Naive thymus-derived CD4-positive, alpha-beta T cell (primary cell): ENCODE data around the gene TMEM178B. TPM values are rescaled to one million over a fixed set of nuclear protein-coding genes. Genes with fewer than 3 reads are reported as not detected.

Experiments used
- ATAC-seq: fragments of 150-1000 bp; cut with Tn5 transposase; 2 replicates; pipeline ENCODE4 v1.10.0; 2021; ENCODE audit warnings: mild to moderate bottlenecking, moderate library complexity
- CTCF ChIA-PET: fragments of 350-600 bp; sonication (Branson Sonifier 250); formaldehyde crosslinking; loops from one replicate; lab custom pipeline; 2021; ENCODE audit warnings: antibody characterized with exemption; lab: Charles Lee
- POLR2A ChIA-PET: fragments of 350-600 bp; sonication (Branson Sonifier 250); formaldehyde crosslinking; loops from one replicate; lab custom pipeline; 2021; ENCODE audit warnings: antibody characterized with exemption, inconsistent platforms; lab: Charles Lee
- DNase-seq, 9 donors: peaks; one replicate each; pipeline versions ENCODE4 v3.0.0 to v3.0.0-alpha.2; 2020 to 2022; ENCODE audit warnings: mixed read lengths in 1 of 9
- H3K27ac ChIP-seq: one replicate; pipeline ENCODE4 v1.7.0; 2013; ENCODE audit warnings: mild to moderate bottlenecking, low read depth, low read length, moderate library complexity
- H3K27me3 ChIP-seq, 2 donors: one replicate each; pipeline ENCODE4 v1.7.0; 2013; ENCODE audit warnings: low read length in 2 of 2, mild to moderate bottlenecking in 2 of 2, moderate library complexity in 2 of 2; ENCODE audit not compliant: control insufficient read depth in 2 of 2, insufficient read depth in 2 of 2
- H3K36me3 ChIP-seq, 3 experiments: 1 replicate in 2 of 3; 2 replicates in 1 of 3; pipeline ENCODE4 v1.7.0; 2013; ENCODE audit warnings: low read length in 3 of 3, mild to moderate bottlenecking in 3 of 3, moderate library complexity in 1 of 3; ENCODE audit not compliant: insufficient read depth in 3 of 3, control insufficient read depth in 2 of 3
- H3K4me1 ChIP-seq, 2 donors: one replicate each; pipeline ENCODE4 v1.7.0; 2013; ENCODE audit warnings: low read length in 2 of 2, mild to moderate bottlenecking in 2 of 2, moderate library complexity in 1 of 2; ENCODE audit not compliant: control insufficient read depth in 2 of 2, insufficient read depth in 2 of 2
- H3K4me3 ChIP-seq: 2 replicates; pipeline ENCODE4 v1.7.0; 2013; ENCODE audit warnings: mild to moderate bottlenecking, low read length
- H3K9me3 ChIP-seq, 3 experiments: 1 replicate in 2 of 3; 2 replicates in 1 of 3; pipeline ENCODE4 v1.7.0; 2013; ENCODE audit warnings: low read length in 3 of 3; ENCODE audit not compliant: control insufficient read depth in 2 of 3
- H3K27ac Mint-ChIP-seq, 9 donors: one replicate each; pipeline ENCODE4 v1.8.0; 2020 to 2022; ENCODE audit warnings: mixed read lengths in 9 of 9, mild to moderate bottlenecking in 8 of 9, moderate library complexity in 5 of 9, inconsistent platforms in 2 of 9
- H3K27me3 Mint-ChIP-seq, 5 donors: one replicate each; pipeline ENCODE4 v1.8.0; 2021 to 2022; ENCODE audit warnings: mixed read lengths in 5 of 5, mild to moderate bottlenecking in 1 of 5
- H3K36me3 Mint-ChIP-seq, 5 donors: one replicate each; pipeline ENCODE4 v1.8.0; 2020 to 2022; ENCODE audit warnings: mixed read lengths in 5 of 5, mild to moderate bottlenecking in 3 of 5, inconsistent platforms in 1 of 5
- H3K4me1 Mint-ChIP-seq, 7 donors: one replicate each; pipeline ENCODE4 v1.8.0; 2020 to 2022; ENCODE audit warnings: mixed read lengths in 7 of 7, mild to moderate bottlenecking in 3 of 7, inconsistent platforms in 1 of 7
- H3K4me3 Mint-ChIP-seq, 10 donors: one replicate each; pipeline ENCODE4 v1.8.0; 2020 to 2022; ENCODE audit warnings: mild to moderate bottlenecking in 10 of 10, mixed read lengths in 10 of 10, moderate library complexity in 6 of 10, inconsistent platforms in 2 of 10
- H3K9me3 Mint-ChIP-seq, 11 donors: one replicate each; pipeline ENCODE4 v1.8.0; 2020 to 2022; ENCODE audit warnings: mixed read lengths in 11 of 11, mild to moderate bottlenecking in 4 of 11, inconsistent platforms in 1 of 11, moderate library complexity in 1 of 11
- intact Hi-C, 2 donors: fragments of 100-400 bp; cut with micrococcal nuclease; formaldehyde crosslinking; loops; one replicate each; pipeline ENCODE4 v1.15.1; 2023
- polyA plus RNA-seq, 2 donors: library from polyadenylated mRNA; unstranded; fragments of 300-500 nt; fragmentation: Illumina TruSeq; gene quantifications; one replicate each; pipeline ENCODE4 v1.2.3, GENCODE V29; 2021
- total RNA-seq, 6 experiments: library from RNA in 5 of 6; stranded (reverse) in 5 of 6; gene quantifications; 1 replicate in 5 of 6; 2 replicates in 1 of 6; pipeline ENCODE4 v1.2.3 and lab custom pipeline; 2021 to 2026

Gene TMEM178B
- total and polyA plus RNA-seq, 7 experiments from 2014 or later = 0.05 to 3.0 (median 0.10) TPM; not detected in 4

DNA sequence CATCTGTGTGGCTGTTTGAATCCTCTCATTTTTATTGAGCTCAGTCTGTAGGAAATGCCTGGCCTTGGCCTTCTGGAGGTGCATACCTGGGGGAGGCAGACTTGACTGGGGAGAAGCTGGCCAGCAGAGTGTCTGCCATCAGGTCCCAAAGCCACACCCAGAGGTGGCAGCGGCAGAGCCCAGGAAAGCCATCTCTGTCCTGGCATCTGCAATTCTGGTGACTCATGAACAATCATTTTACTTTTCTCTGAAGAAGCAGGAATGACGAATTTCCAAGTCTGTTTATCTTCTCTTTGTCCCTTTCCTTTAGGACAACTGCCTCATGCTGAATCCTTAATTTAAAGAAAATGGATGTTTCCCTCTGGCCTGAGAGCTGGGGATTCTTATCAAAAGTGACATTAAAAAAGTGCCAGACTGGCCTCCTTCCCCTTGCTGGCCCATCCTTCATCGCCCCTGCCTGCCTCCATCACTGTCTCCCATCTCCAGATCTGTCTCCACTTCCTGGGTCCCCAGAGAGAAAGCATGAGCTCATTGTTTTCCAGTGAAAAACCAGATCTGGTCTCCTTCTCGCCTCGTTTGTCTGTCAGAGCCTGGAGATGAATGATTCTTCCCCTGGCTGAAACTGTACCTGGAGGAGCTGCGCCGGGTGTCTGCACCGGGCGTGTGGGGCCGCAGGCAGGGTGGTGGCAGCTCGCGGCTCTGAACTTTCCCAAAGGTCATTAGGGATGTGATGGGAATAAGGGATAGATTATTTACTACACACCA, 124.5 kb downstream of the TMEM178B start:
- POLR2A ChIA-PET = interaction anchor here (0.6 kb wide), 1 partner anchor 97 kb away, joined by 3 read pairs; no protein-coding TSS in a partner anchor
- Histone ChIP-seq H3K27me3 (no peaks in the 10 kb centered on the region), H3K4me3 (no peak overlapping the region), H3K4me1 (no peaks in the 10 kb centered on the region), H3K36me3 (no peaks in the 10 kb centered on the region), H3K27ac (no peak overlapping the region), H3K9me3 (no peaks in the 10 kb centered on the region)
- peaks cover 16 to 48% (median 18%) of the 10 kb centered on the region in 5 donors for H3K27me3 Mint-ChIP-seq
- intact Hi-C loops = no loop called here
- ATAC-seq (no peak), DNase-seq (no peak)
- H3K27ac Mint-ChIP-seq = no peak overlapping the region
- no peaks in the 10 kb centered on the region for H3K4me1 Mint-ChIP-seq
- CTCF ChIA-PET = no interaction called here
- H3K4me3 Mint-ChIP-seq = no peak overlapping the region
- peaks cover 0 to 4% (median 0%) of the 10 kb centered on the region in 11 donors for H3K9me3 Mint-ChIP-seq
- no peaks in the 10 kb centered on the region for H3K36me3 Mint-ChIP-seq

GRCh38 chr7:141200191-141201108, 126.6 kb downstream of the TMEM178B start:
- Mint-ChIP-seq H3K4me3 (no peak overlapping the region), H3K36me3 (no peaks in the 10 kb centered on the region), H3K9me3 (peaks cover 0 to 2% (median 0%) of the 10 kb centered on the region in 11 donors), H3K27me3 (peaks cover 17 to 53% (median 18%) of the 10 kb centered on the region in 5 donors), H3K4me1 (no peaks in the 10 kb centered on the region), H3K27ac (no peak overlapping the region)
- Histone ChIP-seq H3K9me3 (no peaks in the 10 kb centered on the region), H3K4me1 (no peaks in the 10 kb centered on the region), H3K4me3 (no peak overlapping the region), H3K36me3 (no peaks in the 10 kb centered on the region), H3K27ac (no peak overlapping the region), H3K27me3 (no peaks in the 10 kb centered on the region)
- no peak for DNase-seq
- POLR2A ChIA-PET = no interaction called here
- intact Hi-C loops = no loop called here
- no peak for ATAC-seq
- CTCF ChIA-PET = no interaction called here

DNA sequence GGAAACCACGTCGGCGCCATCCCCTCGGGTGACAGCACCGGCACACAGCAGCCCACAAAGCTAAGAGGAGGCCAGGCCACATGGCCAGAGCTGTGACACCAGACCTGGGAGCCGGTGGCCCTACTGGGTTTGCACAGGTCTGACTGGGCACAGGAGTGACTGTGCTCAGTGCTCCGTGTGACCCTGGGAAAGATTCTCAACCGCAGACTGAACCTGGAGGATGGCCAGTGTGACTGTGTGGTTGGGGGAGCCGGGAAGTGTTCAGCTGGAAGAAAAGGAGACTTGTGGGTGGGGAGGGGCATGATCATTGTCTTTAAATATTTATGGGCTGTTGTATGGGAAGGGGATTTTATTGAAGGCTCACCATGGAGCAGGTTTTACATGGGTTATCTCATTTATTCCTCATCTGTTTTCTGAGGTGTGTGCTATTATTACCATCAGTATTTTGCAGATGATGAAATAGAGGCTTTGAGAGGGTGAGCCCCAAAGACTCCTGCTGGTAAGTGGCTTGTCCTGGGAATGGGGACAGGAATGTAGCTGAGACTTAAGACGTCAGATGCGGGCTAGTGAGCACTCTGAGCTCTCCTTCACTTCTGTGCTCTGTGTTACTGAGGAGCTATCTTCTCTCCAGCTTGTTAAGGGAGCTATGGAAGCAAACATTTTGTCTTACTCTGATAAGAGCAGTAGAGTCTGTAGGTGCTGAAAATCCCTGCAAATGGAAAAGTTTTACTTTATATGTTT, 127.5 kb downstream of the TMEM178B start:
- Histone ChIP-seq H3K27ac (no peak overlapping the region), H3K9me3 (no peaks in the 10 kb centered on the region), H3K36me3 (no peaks in the 10 kb centered on the region), H3K27me3 (no peaks in the 10 kb centered on the region), H3K4me3 (no peak overlapping the region), H3K4me1 (no peaks in the 10 kb centered on the region)
- Mint-ChIP-seq H3K27ac (no peak overlapping the region), H3K4me3 (no peak overlapping the region), H3K27me3 (peaks cover 17 to 53% (median 18%) of the 10 kb centered on the region in 5 donors), H3K9me3 (peaks cover 0 to 1% (median 0%) of the 10 kb centered on the region in 11 donors), H3K36me3 (no peaks in the 10 kb centered on the region), H3K4me1 (no peaks in the 10 kb centered on the region)
- ATAC-seq (no peak), DNase-seq (no peak)
- POLR2A ChIA-PET = no interaction called here
- CTCF ChIA-PET = no interaction called here
- intact Hi-C loops = no loop called here

GRCh38 chr7:141202535-141202934, 128.7 kb downstream of the TMEM178B start:
- Mint-ChIP-seq H3K9me3 (peaks cover 0 to 1% (median 0%) of the 10 kb centered on the region in 11 donors), H3K4me3 (no peak overlapping the region), H3K27me3 (peaks cover 17 to 48% (median 23%) of the 10 kb centered on the region in 5 donors), H3K4me1 (no peaks in the 10 kb centered on the region), H3K36me3 (no peaks in the 10 kb centered on the region), H3K27ac (no peak overlapping the region)
- DNase-seq = no peak
- ChIA-PET POLR2A (no interaction called here), CTCF (interaction anchor here (0.7 kb wide), 1 partner anchor 13 kb away, joined by 3 read pairs; no protein-coding TSS in a partner anchor)
- H3K27ac ChIP-seq = no peak overlapping the region
- H3K36me3 ChIP-seq = no peaks in the 10 kb centered on the region
- no peaks in the 10 kb centered on the region for H3K9me3 ChIP-seq
- no peaks in the 10 kb centered on the region for H3K27me3 ChIP-seq
- H3K4me1 ChIP-seq = no peaks in the 10 kb centered on the region
- intact Hi-C loops = no loop called here
- no peak for ATAC-seq
- H3K4me3 ChIP-seq = no peak overlapping the region

- Histone ChIP-seq H3K36me3 (no peaks in the 10 kb centered on the region), H3K27ac (no peak overlapping the region), H3K4me3 (no peak overlapping the region), H3K27me3 (no peaks in the 10 kb centered on the region), H3K4me1 (no peaks in the 10 kb centered on the region), H3K9me3 (no peaks in the 10 kb centered on the region)
- Mint-ChIP-seq H3K4me1 (no peaks in the 10 kb centered on the region), H3K36me3 (no peaks in the 10 kb centered on the region), H3K4me3 (no peak overlapping the region), H3K27me3 (peaks cover 17 to 42% (median 23%) of the 10 kb centered on the region in 5 donors), H3K9me3 (peaks cover 0 to 1% (median 0%) of the 10 kb centered on the region in 11 donors), H3K27ac (no peak overlapping the region)
- intact Hi-C loops = no loop called here
- ATAC-seq = no peak
- ChIA-PET POLR2A (no interaction called here), CTCF (no interaction called here)
- no peak for DNase-seq
These were observed 129.3 kb downstream of the TMEM178B start for GRCh38 chr7:141203177-141203576.

DNA sequence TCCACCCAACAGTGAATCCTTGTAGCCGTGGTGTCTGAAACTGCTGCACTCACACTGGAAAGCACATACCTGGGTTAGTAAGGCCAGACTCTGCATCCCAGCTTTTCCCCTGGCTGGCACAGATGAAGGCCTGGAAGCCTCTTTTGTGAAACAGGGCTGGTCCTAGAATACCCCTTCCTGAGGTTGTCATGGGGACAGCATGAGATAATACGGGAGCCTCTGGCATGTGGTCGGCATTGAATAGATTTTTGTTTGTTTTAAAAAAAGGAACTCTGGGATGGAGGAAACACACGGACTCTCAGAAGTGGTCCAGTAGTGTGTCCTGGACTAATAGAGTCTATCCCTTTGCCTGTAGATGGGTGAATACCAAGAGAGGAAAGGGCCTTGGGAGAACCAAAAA, 129.7 kb downstream of the TMEM178B start:
- Mint-ChIP-seq H3K27ac (no peak overlapping the region), H3K27me3 (peaks cover 14 to 38% (median 22%) of the 10 kb centered on the region in 5 donors)

More for the DNA sequence above, 129.7 kb downstream of the TMEM178B start:
- no peaks in the 10 kb centered on the region for H3K36me3 ChIP-seq
- POLR2A ChIA-PET = no interaction called here
- Mint-ChIP-seq H3K36me3 (no peaks in the 10 kb centered on the region), H3K9me3 (peaks cover 0 to 1% (median 0%) of the 10 kb centered on the region in 11 donors), H3K4me3 (no peak overlapping the region), H3K4me1 (no peaks in the 10 kb centered on the region)
- DNase-seq (no peak), ATAC-seq (no peak)
- H3K4me1 ChIP-seq = no peaks in the 10 kb centered on the region
- H3K9me3 ChIP-seq = no peaks in the 10 kb centered on the region
- no peak overlapping the region for H3K4me3 ChIP-seq
- H3K27ac ChIP-seq = no peak overlapping the region
- intact Hi-C loops = no loop called here
- CTCF ChIA-PET = no interaction called here
- H3K27me3 ChIP-seq = no peaks in the 10 kb centered on the region
